Smooth muscle cell (in vitro differentiated cells): ENCODE results near the gene GALNTL6. TPM values are rescaled to one million over a fixed set of nuclear protein-coding genes. Genes with fewer than 3 reads are reported as not detected.
"Not testable (repeated sequence)": the region's sequence is repeated elsewhere in the genome, so short reads cannot be mapped to it uniquely, and the experiment has no call there.

Source experiments
- DNase-seq: peaks from one replicate; lab custom pipeline; 2025; ENCODE audit not compliant: unreplicated experiment; lab: John Stamatoyannopoulos, UW
- H2AFZ ChIP-seq: fragments of 200-600 bp; sonication (generic); 2 replicates; pipeline ENCODE4 v1.6.0; 2016; ENCODE audit warnings: antibody characterized with exemption, low read depth, mild to moderate bottlenecking
- H3F3A ChIP-seq: fragments of 200-600 bp; sonication (generic); 2 replicates; pipeline ENCODE4 v1.6.0; 2017; ENCODE audit warnings: antibody characterized with exemption, low read depth
- H3K27ac ChIP-seq: fragments of 200-600 bp; sonication (generic); 2 replicates; pipeline ENCODE4 v1.5.1; 2016; ENCODE audit warnings: low read depth, mild to moderate bottlenecking
- H3K27me3 ChIP-seq: fragments of 200-600 bp; sonication (generic); 2 replicates; pipeline ENCODE4 v1.6.1; 2016; ENCODE audit warnings: low read depth, mild to moderate bottlenecking
- H3K36me3 ChIP-seq: fragments of 200-600 bp; sonication (generic); 2 replicates; pipeline ENCODE4 v1.5.1; 2016; ENCODE audit warnings: low read depth
- H3K4me1 ChIP-seq: fragments of 200-600 bp; sonication (generic); 2 replicates; pipeline ENCODE4 v1.5.1; 2016; ENCODE audit warnings: low read depth
- H3K4me2 ChIP-seq: fragments of 200-600 bp; sonication (generic); 2 replicates; pipeline ENCODE4 v1.6.0; 2016; ENCODE audit warnings: mild to moderate bottlenecking
- H3K4me3 ChIP-seq: fragments of 200-600 bp; sonication (generic); 2 replicates; pipeline ENCODE4 v1.5.1; 2016; ENCODE audit warnings: mild to moderate bottlenecking
- H3K79me2 ChIP-seq: fragments of 200-600 bp; sonication (generic); 2 replicates; pipeline ENCODE4 v1.6.0; 2016; ENCODE audit warnings: low read depth, mild to moderate bottlenecking
- H3K9ac ChIP-seq: fragments of 200-600 bp; sonication (generic); 2 replicates; pipeline ENCODE4 v1.6.0; 2016; ENCODE audit warnings: low read depth
- H3K9me3 ChIP-seq: fragments of 200-600 bp; sonication (generic); replicated peaks from 2 replicates; pipeline ENCODE4 v1.5.1; 2016; ENCODE audit warnings: low read depth
- H4K20me1 ChIP-seq: fragments of 200-600 bp; sonication (generic); 2 replicates; pipeline ENCODE4 v1.6.0; 2016; ENCODE audit warnings: low read depth
- WGBS: methylation state at CpG from one replicate; pipeline ENCODE4 v1.1.7; 2016; ENCODE audit warnings: low lambda C conversion rate; 5-methylcytosine and 5-hydroxymethylcytosine counted together
- polyA plus RNA-seq: library from polyadenylated mRNA; unstranded; fragments of >200 nt; fragmentation: Nextera tagmentation; extraction: Ambion mirVana; gene quantifications from 2 replicates; pipeline ENCODE4 v1.2.1, GENCODE V29; 2016
- total RNA-seq: library from RNA; depleted of rRNA; stranded (reverse); fragments of >200 nt; gene quantifications from 2 replicates; pipeline ENCODE4 v1.2.3, GENCODE V29; 2014
- TF ChIP-seq, protein P1 (sequence below): fragments of 200-600 bp; sonication (generic); IDR thresholded peaks from 2 replicates; pipeline ENCODE4 v1.5.1; 2017; ENCODE audit warnings: borderline replicate concordance, mild to moderate bottlenecking, antibody characterized with exemption; ENCODE audit not compliant: insufficient read depth, poor library complexity, severe bottlenecking

Gene GALNTL6
- total and polyA plus RNA-seq, 2 experiments from 2014 or later, result 0.18 to 1.3 TPM

DNA sequence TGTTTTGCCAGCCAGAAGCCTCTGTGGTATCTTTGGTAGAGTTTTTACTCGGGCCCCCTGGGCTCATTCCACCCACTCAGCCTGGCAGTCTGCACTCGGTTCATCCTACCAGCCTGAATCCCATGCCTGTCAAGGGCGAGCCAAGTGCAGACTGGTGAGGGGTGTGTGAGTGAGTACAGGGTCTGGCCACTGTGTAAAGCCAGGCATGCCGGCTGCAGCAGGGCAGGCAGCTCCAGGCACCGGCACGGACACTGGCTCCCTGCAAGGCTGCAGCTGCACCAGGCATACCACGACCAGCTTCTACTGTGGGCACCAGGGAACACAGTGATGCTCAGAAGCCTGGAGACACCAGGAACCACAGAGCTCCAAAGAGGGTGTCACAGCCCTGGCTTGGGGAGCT is 1161.4 kb downstream of the GALNTL6 start:
- no peak overlapping the region for H3K9ac ChIP-seq
- TF ChIP-seq, protein P1, sequence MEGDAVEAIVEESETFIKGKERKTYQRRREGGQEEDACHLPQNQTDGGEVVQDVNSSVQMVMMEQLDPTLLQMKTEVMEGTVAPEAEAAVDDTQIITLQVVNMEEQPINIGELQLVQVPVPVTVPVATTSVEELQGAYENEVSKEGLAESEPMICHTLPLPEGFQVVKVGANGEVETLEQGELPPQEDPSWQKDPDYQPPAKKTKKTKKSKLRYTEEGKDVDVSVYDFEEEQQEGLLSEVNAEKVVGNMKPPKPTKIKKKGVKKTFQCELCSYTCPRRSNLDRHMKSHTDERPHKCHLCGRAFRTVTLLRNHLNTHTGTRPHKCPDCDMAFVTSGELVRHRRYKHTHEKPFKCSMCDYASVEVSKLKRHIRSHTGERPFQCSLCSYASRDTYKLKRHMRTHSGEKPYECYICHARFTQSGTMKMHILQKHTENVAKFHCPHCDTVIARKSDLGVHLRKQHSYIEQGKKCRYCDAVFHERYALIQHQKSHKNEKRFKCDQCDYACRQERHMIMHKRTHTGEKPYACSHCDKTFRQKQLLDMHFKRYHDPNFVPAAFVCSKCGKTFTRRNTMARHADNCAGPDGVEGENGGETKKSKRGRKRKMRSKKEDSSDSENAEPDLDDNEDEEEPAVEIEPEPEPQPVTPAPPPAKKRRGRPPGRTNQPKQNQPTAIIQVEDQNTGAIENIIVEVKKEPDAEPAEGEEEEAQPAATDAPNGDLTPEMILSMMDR, result no peak
- H3K9me3 ChIP-seq, result peaks cover 1% of the 10 kb centered on the region
- no peaks in the 10 kb centered on the region for H4K20me1 ChIP-seq
- H3F3A ChIP-seq, result no peaks in the 10 kb centered on the region
- DNase-seq, result no peak
- no peak overlapping the region for H3K4me3 ChIP-seq
- H3K27ac ChIP-seq, result no peak overlapping the region
- H3K27me3 ChIP-seq, result peaks cover 20% of the 10 kb centered on the region
- H3K4me1 ChIP-seq, result no peaks in the 10 kb centered on the region
- no peaks in the 10 kb centered on the region for H3K79me2 ChIP-seq
- no peak overlapping the region for H2AFZ ChIP-seq
- 90% methylated on average over 7 of the region's 7 CpGs for WGBS
- H3K36me3 ChIP-seq, result no peaks in the 10 kb centered on the region
- H3K4me2 ChIP-seq, result no peak overlapping the region

DNA sequence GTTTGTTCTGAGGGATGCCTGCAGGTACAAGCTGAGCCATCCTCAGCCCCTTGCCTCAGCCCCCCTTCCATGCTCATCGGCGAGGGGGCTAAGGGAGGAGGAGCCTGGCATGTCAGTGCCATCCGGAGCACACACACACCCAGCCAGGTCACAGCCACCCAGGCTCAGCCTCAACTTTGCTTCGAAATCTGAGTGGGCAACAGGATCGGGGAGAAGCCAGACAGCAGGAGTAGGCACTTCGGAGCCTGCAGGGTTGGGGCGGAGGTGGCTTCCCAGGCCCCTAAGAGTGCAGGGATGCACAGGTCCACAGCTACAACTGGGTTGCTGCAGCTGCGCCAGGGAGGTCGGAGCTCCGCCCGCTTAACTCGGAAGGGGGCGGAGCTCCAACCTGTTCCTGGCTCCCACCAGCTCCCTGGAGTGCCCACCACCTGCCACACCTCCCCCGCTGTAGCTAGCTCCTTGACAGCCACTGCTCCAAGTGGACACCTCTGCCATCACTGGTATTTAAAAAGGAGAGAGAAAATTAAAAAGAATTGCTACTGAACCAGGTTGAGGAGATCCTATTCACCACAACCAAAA is 1162.5 kb downstream of the GALNTL6 start:
- Histone ChIP-seq H3K4me1 (no peaks in the 10 kb centered on the region), H3K27ac (no peak overlapping the region), H3K9ac (no peak overlapping the region), H2AFZ (no peak overlapping the region), H3K36me3 (no peaks in the 10 kb centered on the region), H3K27me3 (peaks cover 20% of the 10 kb centered on the region), H3K79me2 (no peaks in the 10 kb centered on the region), H3K4me2 (no peak overlapping the region), H3F3A (no peaks in the 10 kb centered on the region), H3K4me3 (no peak overlapping the region), H4K20me1 (no peaks in the 10 kb centered on the region), H3K9me3 (no peaks in the 10 kb centered on the region)
- 83% methylated on average over 14 of the region's 14 CpGs for WGBS
- DNase-seq, result no peak
- TF ChIP-seq, protein P1, result no peak

DNA sequence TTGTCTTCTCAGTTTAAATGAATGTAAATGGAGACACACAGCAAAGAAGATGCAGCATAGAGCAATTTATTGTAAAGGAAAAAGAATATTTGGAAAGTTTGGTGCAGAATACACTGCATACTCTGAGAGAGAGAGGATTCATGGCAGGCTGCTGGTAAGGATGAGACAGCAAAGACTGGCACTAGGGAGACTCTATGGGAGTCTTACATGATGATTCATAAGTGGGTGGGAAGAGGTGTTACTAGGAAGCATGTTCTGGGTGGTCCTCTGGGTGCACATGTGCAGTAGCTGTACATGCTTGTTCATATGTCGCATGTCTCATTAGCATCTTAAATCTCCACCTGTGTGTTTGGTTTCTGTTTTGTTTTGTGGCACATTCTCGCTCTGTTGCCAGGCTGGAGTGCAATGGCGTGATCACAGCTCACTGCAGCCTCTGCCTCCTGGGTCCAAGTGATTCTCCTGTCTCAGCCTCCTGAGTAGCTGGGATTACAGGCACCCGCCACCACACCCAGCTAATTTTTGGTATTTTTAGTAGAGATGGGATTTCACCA is 1164.4 kb downstream of the GALNTL6 start:
- not testable (repeated sequence) for H3K27ac ChIP-seq, H3K4me1 ChIP-seq, H4K20me1 ChIP-seq, H3F3A ChIP-seq, H3K4me3 ChIP-seq, H3K79me2 ChIP-seq, H3K9me3 ChIP-seq, H3K36me3 ChIP-seq, H3K9ac ChIP-seq, DNase-seq, H3K4me2 ChIP-seq, H2AFZ ChIP-seq
- WGBS, result 95% methylated on average over 4 of the region's 4 CpGs
- H3K27me3 ChIP-seq, result peaks cover 20% of the 10 kb centered on the region

DNA sequence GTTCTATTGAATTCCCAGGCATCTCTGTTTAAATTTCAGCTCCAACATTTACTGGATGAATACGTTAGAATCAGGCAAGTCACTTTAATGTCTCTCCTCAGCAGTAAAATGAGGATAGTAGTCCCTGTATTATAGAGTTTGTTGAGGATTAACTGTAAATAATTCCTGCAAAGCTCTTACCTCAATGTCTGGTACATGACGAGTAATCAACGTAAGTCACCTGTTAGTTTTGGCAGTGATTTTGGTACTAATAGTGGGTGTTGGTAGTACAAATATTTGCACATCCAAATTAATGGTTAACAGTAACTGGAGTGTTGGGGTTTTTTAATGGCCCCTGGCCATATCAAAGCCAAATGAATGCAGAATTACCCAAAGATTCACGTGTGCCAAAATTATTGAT is 1165.6 kb downstream of the GALNTL6 start:
- no peak overlapping the region for H3K4me2 ChIP-seq
- no peak overlapping the region for H3K9ac ChIP-seq
- no peak overlapping the region for H3K4me3 ChIP-seq
- H3K36me3 ChIP-seq, result no peaks in the 10 kb centered on the region
- H3K27me3 ChIP-seq, result peaks cover 10% of the 10 kb centered on the region
- H3K27ac ChIP-seq, result no peak overlapping the region
- no peaks in the 10 kb centered on the region for H4K20me1 ChIP-seq
- no peaks in the 10 kb centered on the region for H3K79me2 ChIP-seq
- no peaks in the 10 kb centered on the region for H3K9me3 ChIP-seq
- no peak overlapping the region for H2AFZ ChIP-seq
- no peak for DNase-seq
- WGBS, result 88% methylated on average over 4 of the region's 4 CpGs
- TF ChIP-seq, protein P1, result no peak
- no peaks in the 10 kb centered on the region for H3K4me1 ChIP-seq
- no peaks in the 10 kb centered on the region for H3F3A ChIP-seq
